Measurements from ENCODE around the gene PIP4K2A. TPM values are rescaled to one million over a fixed set of nuclear protein-coding genes. Genes with fewer than 3 reads are reported as not detected.

The PIP4K2A gene
- total and polyA plus RNA-seq, 2 experiments from 2014 or later = 16.5 to 31.1 TPM

DNA sequence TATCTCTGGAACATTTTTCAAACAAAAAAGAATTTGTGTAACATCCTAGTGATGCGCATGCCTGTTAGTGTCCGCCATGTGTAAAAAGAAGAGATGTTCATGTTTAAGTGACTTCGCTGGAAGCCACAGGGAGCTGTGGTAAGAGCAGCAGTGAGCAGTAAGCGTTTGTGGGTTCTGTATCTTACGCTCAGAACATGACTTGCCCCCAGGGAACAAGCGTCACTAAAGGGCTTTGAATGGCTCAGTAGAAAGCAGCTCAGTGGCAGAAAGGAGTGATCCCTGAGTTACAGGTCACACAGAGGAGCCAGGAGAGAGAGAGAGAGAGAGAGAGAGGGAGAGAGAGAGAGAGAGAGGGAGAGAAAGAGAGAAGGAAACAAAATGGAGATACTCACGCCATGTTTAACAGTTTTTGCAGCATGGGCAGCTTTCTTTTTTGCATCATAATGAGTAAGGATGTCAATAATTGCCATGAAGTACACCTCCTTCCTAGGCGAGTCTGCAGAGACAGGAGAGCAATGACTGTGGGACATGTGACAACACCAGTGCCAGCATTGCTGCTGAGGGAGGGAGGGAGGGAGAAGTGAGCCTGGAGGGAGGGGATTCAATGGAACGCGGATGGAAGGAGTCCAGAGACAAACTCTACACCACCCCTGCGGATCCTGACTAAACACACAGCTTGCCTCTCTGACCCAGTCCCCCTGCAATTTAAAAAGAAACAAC is 174.6 kb downstream of the PIP4K2A start:
- H3K4me2 ChIP-seq = no peak overlapping the region
- no peak for TF ChIP-seq EZH2phosphoT487 (IDR thresholded peaks at IDR 0.05; ENCODE audit: low read depth, severe bottlenecking, unreplicated experiment)
- TF ChIP-seq, protein P1, sequence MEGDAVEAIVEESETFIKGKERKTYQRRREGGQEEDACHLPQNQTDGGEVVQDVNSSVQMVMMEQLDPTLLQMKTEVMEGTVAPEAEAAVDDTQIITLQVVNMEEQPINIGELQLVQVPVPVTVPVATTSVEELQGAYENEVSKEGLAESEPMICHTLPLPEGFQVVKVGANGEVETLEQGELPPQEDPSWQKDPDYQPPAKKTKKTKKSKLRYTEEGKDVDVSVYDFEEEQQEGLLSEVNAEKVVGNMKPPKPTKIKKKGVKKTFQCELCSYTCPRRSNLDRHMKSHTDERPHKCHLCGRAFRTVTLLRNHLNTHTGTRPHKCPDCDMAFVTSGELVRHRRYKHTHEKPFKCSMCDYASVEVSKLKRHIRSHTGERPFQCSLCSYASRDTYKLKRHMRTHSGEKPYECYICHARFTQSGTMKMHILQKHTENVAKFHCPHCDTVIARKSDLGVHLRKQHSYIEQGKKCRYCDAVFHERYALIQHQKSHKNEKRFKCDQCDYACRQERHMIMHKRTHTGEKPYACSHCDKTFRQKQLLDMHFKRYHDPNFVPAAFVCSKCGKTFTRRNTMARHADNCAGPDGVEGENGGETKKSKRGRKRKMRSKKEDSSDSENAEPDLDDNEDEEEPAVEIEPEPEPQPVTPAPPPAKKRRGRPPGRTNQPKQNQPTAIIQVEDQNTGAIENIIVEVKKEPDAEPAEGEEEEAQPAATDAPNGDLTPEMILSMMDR (IDR thresholded peaks at IDR 0.05; ENCODE audit: poor library complexity) = no peak
- TF ChIP-seq EZH2 (IDR thresholded peaks at IDR 0.05; ENCODE audit: borderline replicate concordance) = no peak
- no peaks in the 10 kb centered on the region for H3K9me2 ChIP-seq (replicated peaks; ENCODE audit: insufficient read depth)
- H3K27me3 ChIP-seq = no peaks in the 10 kb centered on the region
- no peak for DNase-seq (ENCODE audit: low spot score)
- H3K27ac ChIP-seq = no peak overlapping the region
- WGBS (ENCODE audit: low lambda C conversion rate, missing lambda C conversion rate) = 89% methylated on average over 10 of the region's 11 CpGs
- H3K36me3 ChIP-seq (replicated peaks; ENCODE audit: insufficient read depth, low read depth) = no peaks in the 10 kb centered on the region
- no peaks in the 10 kb centered on the region for H3K79me2 ChIP-seq
- peaks cover 5% of the 10 kb centered on the region for H3K4me1 ChIP-seq (ENCODE audit: insufficient read depth)
- H3K9me3 ChIP-seq (ENCODE audit: low read depth) = no peaks in the 10 kb centered on the region
- no peak overlapping the region for H3K4me3 ChIP-seq
- H4K20me1 ChIP-seq (ENCODE audit: insufficient read depth, poor library complexity, severe bottlenecking) = no peaks in the 10 kb centered on the region
- no peak overlapping the region for H2AFZ ChIP-seq

DNA sequence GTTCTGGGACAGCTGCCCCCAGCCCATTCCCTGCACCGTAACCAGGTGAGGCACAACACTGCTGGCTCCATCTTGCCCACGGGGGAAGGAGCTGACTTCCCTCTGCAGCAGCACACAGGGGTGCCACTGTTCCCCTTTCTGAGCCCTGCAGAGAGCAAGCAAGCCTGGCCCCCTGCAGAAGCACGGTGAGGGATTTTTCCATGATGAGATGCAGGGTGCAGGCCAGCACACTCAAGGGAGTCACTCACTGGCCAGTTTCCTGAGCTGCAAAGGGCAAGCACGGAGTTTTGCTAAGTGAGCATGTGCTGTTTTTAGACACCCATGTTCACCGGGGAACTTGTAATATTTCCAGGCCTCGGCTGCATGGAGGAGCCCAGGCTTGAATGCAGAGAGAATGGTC is 176.6 kb downstream of the PIP4K2A start:
- H3K36me3 ChIP-seq (replicated peaks; ENCODE audit: insufficient read depth, low read depth) = no peaks in the 10 kb centered on the region
- TF ChIP-seq, protein P1 (IDR thresholded peaks at IDR 0.05; ENCODE audit: poor library complexity) = no peak
- no peak for TF ChIP-seq EZH2phosphoT487 (IDR thresholded peaks at IDR 0.05; ENCODE audit: low read depth, severe bottlenecking, unreplicated experiment)
- TF ChIP-seq EZH2 (IDR thresholded peaks at IDR 0.05; ENCODE audit: borderline replicate concordance) = no peak
- no peaks in the 10 kb centered on the region for H4K20me1 ChIP-seq (ENCODE audit: insufficient read depth, poor library complexity, severe bottlenecking)
- no peak overlapping the region for H3K27ac ChIP-seq
- no peaks in the 10 kb centered on the region for H3K79me2 ChIP-seq
- no peaks in the 10 kb centered on the region for H3K9me2 ChIP-seq (replicated peaks; ENCODE audit: insufficient read depth)
- H3K27me3 ChIP-seq = no peaks in the 10 kb centered on the region
- H3K4me1 ChIP-seq (ENCODE audit: insufficient read depth) = peaks cover 5% of the 10 kb centered on the region
- WGBS (ENCODE audit: low lambda C conversion rate, missing lambda C conversion rate) = 97% methylated on average over 6 of the region's 6 CpGs
- H3K4me3 ChIP-seq = no peak overlapping the region
- DNase-seq (ENCODE audit: low spot score) = no peak
- no peak overlapping the region for H3K4me2 ChIP-seq
- H2AFZ ChIP-seq = no peak overlapping the region
- H3K9me3 ChIP-seq (ENCODE audit: low read depth) = no peaks in the 10 kb centered on the region

DNA sequence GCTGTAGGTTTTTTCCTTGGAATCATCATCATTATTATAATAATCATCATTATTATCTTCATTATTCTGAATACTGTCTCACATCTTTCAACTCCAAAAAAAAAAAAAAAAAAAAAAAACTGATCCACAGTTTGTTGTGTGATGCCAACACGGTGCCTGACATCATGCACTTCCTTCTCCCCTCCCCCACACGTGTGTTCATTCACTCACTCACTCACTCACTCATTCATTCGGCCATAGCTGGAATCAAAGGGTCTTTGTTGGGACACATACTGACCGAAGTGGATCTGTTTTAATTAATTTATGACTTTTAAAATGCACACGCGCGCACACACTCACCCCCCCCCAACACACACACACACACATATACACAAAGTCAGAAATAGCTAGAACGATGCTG is 177.8 kb downstream of the PIP4K2A start:
- Histone ChIP-seq H3K4me3 (no peak overlapping the region), H3K79me2 (no peaks in the 10 kb centered on the region), H4K20me1 (ENCODE audit: insufficient read depth, poor library complexity, severe bottlenecking) (no peaks in the 10 kb centered on the region), H3K36me3 (replicated peaks; ENCODE audit: insufficient read depth, low read depth) (no peaks in the 10 kb centered on the region), H3K27me3 (no peaks in the 10 kb centered on the region), H3K4me2 (no peak overlapping the region), H3K9me3 (ENCODE audit: low read depth) (no peaks in the 10 kb centered on the region), H3K9me2 (replicated peaks; ENCODE audit: insufficient read depth) (no peaks in the 10 kb centered on the region), H2AFZ (no peak overlapping the region), H3K4me1 (ENCODE audit: insufficient read depth) (peaks cover 5% of the 10 kb centered on the region), H3K27ac (no peak overlapping the region)
- 96% methylated on average over 8 of the region's 8 CpGs for WGBS (ENCODE audit: low lambda C conversion rate, missing lambda C conversion rate)
- DNase-seq (ENCODE audit: low spot score) = no peak
- TF ChIP-seq EZH2phosphoT487 (IDR thresholded peaks at IDR 0.05; ENCODE audit: low read depth, severe bottlenecking, unreplicated experiment) (no peak), EZH2 (IDR thresholded peaks at IDR 0.05; ENCODE audit: borderline replicate concordance) (no peak)
- TF ChIP-seq, protein P1 (IDR thresholded peaks at IDR 0.05; ENCODE audit: poor library complexity) = no peak
